ENCODE data around the gene ALKBH4. TPM values are rescaled to one million over a fixed set of nuclear protein-coding genes. Genes with fewer than 3 reads are reported as not detected.

The ALKBH4 gene
- total RNA-seq, 5 donors from 2014 or later (not counting 1 experiment from before 2014, with no cell fraction given), result 5.6 to 13.5 (median 12.2) TPM

- H3K4me1 ChIP-seq (ENCODE audit: control insufficient read depth in 1 of 2, extremely low read depth in 1 of 2, insufficient read depth in 2 of 2, low read length in 2 of 2), result peaks cover 14 to 37% of the 10 kb centered on the region in 2 experiments
- ATAC-seq (replicated peaks in 1 of 4), result no peak
- no peaks in the 10 kb centered on the region for H3K9me3 Mint-ChIP-seq
- peaks cover 23 to 31% (median 28%) of the 10 kb centered on the region in 3 donors for H3K4me1 Mint-ChIP-seq
- peaks cover 19 to 38% of the 10 kb centered on the region in 2 donors for H3K36me3 ChIP-seq (ENCODE audit: control insufficient read depth in 2 of 2, extremely low read depth in 1 of 2, insufficient read depth in 1 of 2, low read length in 1 of 2)
- no peaks in the 10 kb centered on the region for H3K36me3 Mint-ChIP-seq
- no peaks in the 10 kb centered on the region for H3K27me3 Mint-ChIP-seq
- H3K27ac Mint-ChIP-seq, result no peak overlapping the region
- ChIA-PET CTCF (interaction anchor here (0.6 to 1.1 kb wide), 3 partner anchors 18 to 63 kb away, joined by 3 to 8 read pairs (median 3); no protein-coding TSS in a partner anchor), POLR2A (interaction anchor here in 1 of 2 donors (0.6 kb wide), 1 partner anchor 594 kb away, joined by 5 read pairs; no protein-coding TSS in a partner anchor)
- no peaks in the 10 kb centered on the region for H3K9me3 ChIP-seq
- no peak overlapping the region for H3K27ac ChIP-seq (ENCODE audit: low read length)
- H3K27me3 ChIP-seq (replicated peaks in 1 of 2; ENCODE audit: control insufficient read depth in 2 of 2, extremely low read depth in 1 of 2, insufficient read depth in 2 of 2, low read length in 1 of 2), result no peaks in the 10 kb centered on the region
- no peak overlapping the region for H3K4me3 Mint-ChIP-seq
- WGBS (ENCODE audit: insufficient coverage), result 96% methylated on average over 14 of the region's 24 CpGs
- H3K4me3 ChIP-seq (ENCODE audit: control insufficient read depth in 1 of 2, extremely low read depth in 1 of 2, low read length in 1 of 2), result no peak overlapping the region
- DNase-seq, result no peak
Observed at GRCh38 chr7:102467581-102468477, 3.2 kb upstream of the ALKBH4 start.

- ChIA-PET CTCF (interaction anchor here (0.6 to 1.6 kb wide), 5 partner anchors 48 to 62 kb away, joined by 3 to 6 read pairs (median 3); no protein-coding TSS in a partner anchor), POLR2A (interaction anchor here in 1 of 2 donors (0.6 kb wide), 2 partner anchors 56 to 1755 kb away, joined by 4 to 6 read pairs; no protein-coding TSS in a partner anchor)
- DNase-seq, result no peak
- no peaks in the 10 kb centered on the region for H3K36me3 Mint-ChIP-seq
- H3K27me3 Mint-ChIP-seq, result no peaks in the 10 kb centered on the region
- H3K9me3 Mint-ChIP-seq, result no peaks in the 10 kb centered on the region
- Histone ChIP-seq H3K36me3 (ENCODE audit: control insufficient read depth in 2 of 2, extremely low read depth in 1 of 2, insufficient read depth in 1 of 2, low read length in 1 of 2) (peaks cover 16 to 28% of the 10 kb centered on the region in 2 donors), H3K27me3 (replicated peaks in 1 of 2; ENCODE audit: control insufficient read depth in 2 of 2, extremely low read depth in 1 of 2, insufficient read depth in 2 of 2, low read length in 1 of 2) (no peaks in the 10 kb centered on the region), H3K9me3 (no peaks in the 10 kb centered on the region), H3K4me1 (ENCODE audit: control insufficient read depth in 1 of 2, extremely low read depth in 1 of 2, insufficient read depth in 2 of 2, low read length in 2 of 2) (peaks cover 14 to 43% of the 10 kb centered on the region in 2 experiments), H3K4me3 (ENCODE audit: control insufficient read depth in 1 of 2, extremely low read depth in 1 of 2, low read length in 1 of 2) (peak overlapping the region in 1 of 2 donors; percentile 95), H3K27ac (ENCODE audit: low read length) (no peak overlapping the region)
- no peak overlapping the region for H3K27ac Mint-ChIP-seq
- no CpG with 5 or more reads among the region's 7 CpGs for WGBS (ENCODE audit: insufficient coverage)
- H3K4me1 Mint-ChIP-seq, result peaks cover 29 to 37% (median 36%) of the 10 kb centered on the region in 3 donors
- peak overlapping the region; percentile 89 to 90 (median 89) for H3K4me3 Mint-ChIP-seq
- ATAC-seq (replicated peaks in 1 of 4), result no peak
Observed at GRCh38 chr7:102466097-102466496, 1.4 kb upstream of the ALKBH4 start.

GRCh38 chr7:102463841-102464576 lies 654 bp downstream of the ALKBH4 start:
- H3K4me3 ChIP-seq (ENCODE audit: control insufficient read depth in 1 of 2, extremely low read depth in 1 of 2, low read length in 1 of 2), result peak overlapping the region; percentile 93 to 95
- peaks cover 14 to 43% of the 10 kb centered on the region in 2 experiments for H3K4me1 ChIP-seq (ENCODE audit: control insufficient read depth in 1 of 2, extremely low read depth in 1 of 2, insufficient read depth in 2 of 2, low read length in 2 of 2)
- Mint-ChIP-seq H3K36me3 (no peaks in the 10 kb centered on the region), H3K27me3 (no peaks in the 10 kb centered on the region), H3K9me3 (no peaks in the 10 kb centered on the region), H3K27ac (peak overlapping the region; percentile 63 to 87), H3K4me1 (peaks cover 34 to 40% (median 37%) of the 10 kb centered on the region in 3 donors), H3K4me3 (peak overlapping the region; percentile 89 to 90 (median 89))
- ChIA-PET CTCF (interaction anchor here (0.7 to 1.3 kb wide), 6 partner anchors 14 to 101 kb away, joined by 3 to 5 read pairs (median 3); no protein-coding TSS in a partner anchor), POLR2A (no interaction called here)
- ATAC-seq (replicated peaks in 1 of 4), result no peak
- peaks cover 13 to 25% of the 10 kb centered on the region in 2 donors for H3K36me3 ChIP-seq (ENCODE audit: control insufficient read depth in 2 of 2, extremely low read depth in 1 of 2, insufficient read depth in 1 of 2, low read length in 1 of 2)
- no peaks in the 10 kb centered on the region for H3K9me3 ChIP-seq
- peak overlapping the region; percentile 47 for H3K27ac ChIP-seq (ENCODE audit: low read length)
- WGBS (ENCODE audit: insufficient coverage), result 23% methylated on average over 18 of the region's 24 CpGs
- DNase-seq, result peak in 1 of 35 experiments; percentile 4
- no peaks in the 10 kb centered on the region for H3K27me3 ChIP-seq (replicated peaks in 1 of 2; ENCODE audit: control insufficient read depth in 2 of 2, extremely low read depth in 1 of 2, insufficient read depth in 2 of 2, low read length in 1 of 2)

DNA sequence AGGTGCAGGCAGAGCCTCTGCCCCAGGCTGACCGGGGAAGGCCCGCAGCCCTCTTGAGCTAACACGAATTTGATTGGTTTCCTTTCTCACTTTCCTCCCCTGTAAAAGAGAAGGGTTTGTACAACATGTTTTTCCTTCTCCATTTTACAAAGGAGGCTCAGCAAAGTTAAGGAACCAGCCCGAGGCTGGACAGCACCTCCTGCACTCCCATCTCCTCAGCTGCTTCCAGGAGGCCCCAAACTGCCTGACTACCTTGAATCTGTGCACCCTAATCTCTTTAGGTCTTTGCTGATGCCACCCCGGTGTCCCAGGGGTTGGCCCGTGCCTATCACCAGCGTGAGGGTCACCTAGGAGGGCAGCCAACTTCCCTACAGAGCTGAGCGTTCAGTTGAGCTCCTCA lies 4.2 kb downstream of the ALKBH4 start:
- WGBS (ENCODE audit: insufficient coverage), result 82% methylated on average over 6 of the region's 8 CpGs
- no peaks in the 10 kb centered on the region for H3K27me3 ChIP-seq (replicated peaks in 1 of 2; ENCODE audit: control insufficient read depth in 2 of 2, extremely low read depth in 1 of 2, insufficient read depth in 2 of 2, low read length in 1 of 2)
- ATAC-seq (replicated peaks in 1 of 4) (no peak), DNase-seq (no peak)
- H3K4me1 ChIP-seq (ENCODE audit: control insufficient read depth in 1 of 2, extremely low read depth in 1 of 2, insufficient read depth in 2 of 2, low read length in 2 of 2), result peaks cover 10 to 23% of the 10 kb centered on the region in 2 experiments
- no peaks in the 10 kb centered on the region for H3K9me3 ChIP-seq
- no peak overlapping the region for H3K4me3 Mint-ChIP-seq
- H3K9me3 Mint-ChIP-seq, result no peaks in the 10 kb centered on the region
- H3K4me1 Mint-ChIP-seq, result peaks cover 21 to 26% (median 23%) of the 10 kb centered on the region in 3 donors
- H3K36me3 Mint-ChIP-seq, result no peaks in the 10 kb centered on the region
- H3K4me3 ChIP-seq (ENCODE audit: control insufficient read depth in 1 of 2, extremely low read depth in 1 of 2, low read length in 1 of 2), result no peak overlapping the region
- ChIA-PET POLR2A (no interaction called here), CTCF (no interaction called here)
- no peaks in the 10 kb centered on the region for H3K27me3 Mint-ChIP-seq
- H3K36me3 ChIP-seq (ENCODE audit: control insufficient read depth in 2 of 2, extremely low read depth in 1 of 2, insufficient read depth in 1 of 2, low read length in 1 of 2), result peaks cover 15 to 33% of the 10 kb centered on the region in 2 donors
- no peak overlapping the region for H3K27ac ChIP-seq (ENCODE audit: low read length)
- H3K27ac Mint-ChIP-seq, result no peak overlapping the region

- no peak overlapping the region for H3K27ac Mint-ChIP-seq
- ChIA-PET CTCF (no interaction called here), POLR2A (no interaction called here)
- Histone ChIP-seq H3K4me1 (ENCODE audit: control insufficient read depth in 1 of 2, extremely low read depth in 1 of 2, insufficient read depth in 2 of 2, low read length in 2 of 2) (peaks cover 9 to 15% of the 10 kb centered on the region in 2 experiments), H3K36me3 (ENCODE audit: control insufficient read depth in 2 of 2, extremely low read depth in 1 of 2, insufficient read depth in 1 of 2, low read length in 1 of 2) (peaks cover 18 to 33% of the 10 kb centered on the region in 2 donors), H3K4me3 (ENCODE audit: control insufficient read depth in 1 of 2, extremely low read depth in 1 of 2, low read length in 1 of 2) (no peak overlapping the region), H3K27me3 (replicated peaks in 1 of 2; ENCODE audit: control insufficient read depth in 2 of 2, extremely low read depth in 1 of 2, insufficient read depth in 2 of 2, low read length in 1 of 2) (no peaks in the 10 kb centered on the region), H3K27ac (ENCODE audit: low read length) (no peak overlapping the region), H3K9me3 (no peaks in the 10 kb centered on the region)
- H3K36me3 Mint-ChIP-seq, result no peaks in the 10 kb centered on the region
- WGBS (ENCODE audit: insufficient coverage), result 97% methylated on average over 16 of the region's 24 CpGs
- peaks cover 17 to 21% (median 20%) of the 10 kb centered on the region in 3 donors for H3K4me1 Mint-ChIP-seq
- DNase-seq (no peak), ATAC-seq (replicated peaks in 1 of 4) (no peak)
- no peaks in the 10 kb centered on the region for H3K9me3 Mint-ChIP-seq
- H3K4me3 Mint-ChIP-seq, result no peak overlapping the region
- H3K27me3 Mint-ChIP-seq, result no peaks in the 10 kb centered on the region
Observed at GRCh38 chr7:102459221-102459844, 5.3 kb downstream of the ALKBH4 start.
